Pancreas (tissue), 10 donors: ENCODE data around the gene C1orf74. TPM values are rescaled to one million over a fixed set of nuclear protein-coding genes. Genes with fewer than 3 reads are reported as not detected.

Source experiments
- ATAC-seq, 4 donors: fragments of 200-7000 bp; cut with Tn5 transposase; one replicate each; pipeline versions ENCODE4 v1.8.0 to v1.9.1; 2020; ENCODE audit warnings: mild to moderate bottlenecking in 4 of 4, moderate library complexity in 4 of 4
- DNase-seq, 6 donors: peaks; one replicate each; pipeline ENCODE4 v3.0.0-alpha.2; 2020
- FAIRE-seq: peaks from 2 replicates; lab custom pipeline; 2012; peaks lifted over from hg19 to GRCh38; lab: Jason Lieb, UNC
- H3K27ac ChIP-seq, 4 donors: fragments of 200-600 bp; sonication (generic); 1 replicate in 3 of 4; 2 replicates in 1 of 4; pipeline versions ENCODE4 v1.5.0 to v1.8.0; 2020
- H3K27me3 ChIP-seq, 4 donors: fragments of 200-600 bp; one replicate each; pipeline ENCODE4 v1.8.0; 2021
- H3K36me3 ChIP-seq, 3 donors: fragments of 200-600 bp; sonication (generic) in 1 of 3; one replicate each; pipeline versions ENCODE4 v1.5.0 to v1.8.0; 2020 to 2021
- H3K4me1 ChIP-seq, 3 donors: fragments of 200-600 bp; one replicate each; pipeline ENCODE4 v1.8.0; 2021
- H3K4me3 ChIP-seq, 4 donors: fragments of 200-600 bp; sonication (generic) in 2 of 4; one replicate each; pipeline versions ENCODE4 v1.5.0 to v1.8.0; 2020 to 2021
- H3K9me3 ChIP-seq, 4 donors: fragments of 200-600 bp; one replicate each; pipeline ENCODE4 v1.8.0; 2021
- WGBS, 2 donors: extraction: QIAGEN DNeasy Blood & Tissue Kit; methylation state at CpG; one replicate each; pipeline ENCODE4 v1.1.7; 2013; 5-methylcytosine and 5-hydroxymethylcytosine counted together
- intact Hi-C, 3 donors: fragments of 100-400 bp; cut with DNase I; formaldehyde crosslinking; loops; one replicate each; pipeline versions ENCODE4 v1.11.1 to v1.14.2; 2022
- polyA plus RNA-seq, 2 donors: library from polyadenylated mRNA; stranded (reverse); fragments of 200-250 nt; gene quantifications; one replicate each; pipeline ENCODE4 v1.2.3, GENCODE V29; 2013
- total RNA-seq, 6 donors: library from RNA; stranded (reverse); fragmentation: NEBNext Ultra II Directional in 4 of 6; extraction: Animal tissue kit (Norgen Biotek cat#: 25700) in 4 of 6; gene quantifications; one replicate each; pipeline versions ENCODE4 v1.2.1 to v1.2.4, GENCODE V29; 2021 to 2023
- TF ChIP-seq, protein P1 (sequence below), 4 donors: fragments of 200-600 bp; sonication (generic) in 3 of 4; IDR thresholded peaks; one replicate each; pipeline versions ENCODE4 v1.5.0 to v1.8.0; 2021; ENCODE audit warnings: antibody characterized with exemption in 4 of 4
- donor health status: healthy with polysubstance abuse.
- donor health status: DM: no; HTN: no; CAD: no; lungs with moderate emphysema.
- donor health status: DM: no; HTN: no; CAD: no.
- donor health status: control.
- donor health status: control.
- donor health status: Bipolar disorder and iron deficiency.
- donor health status: DM: yes; HTN: yes; CAD: no.
- donor health status: DM: no; HTN: no; CAD: no.
- donor health status: DM: no; HTN: no; CAD: no.
- donor health status: DM: yes; HTN: yes; CAD: no.

The C1orf74 gene
- total and polyA plus RNA-seq, 8 donors, result 0.39 to 1.2 (median 0.82) TPM

DNA sequence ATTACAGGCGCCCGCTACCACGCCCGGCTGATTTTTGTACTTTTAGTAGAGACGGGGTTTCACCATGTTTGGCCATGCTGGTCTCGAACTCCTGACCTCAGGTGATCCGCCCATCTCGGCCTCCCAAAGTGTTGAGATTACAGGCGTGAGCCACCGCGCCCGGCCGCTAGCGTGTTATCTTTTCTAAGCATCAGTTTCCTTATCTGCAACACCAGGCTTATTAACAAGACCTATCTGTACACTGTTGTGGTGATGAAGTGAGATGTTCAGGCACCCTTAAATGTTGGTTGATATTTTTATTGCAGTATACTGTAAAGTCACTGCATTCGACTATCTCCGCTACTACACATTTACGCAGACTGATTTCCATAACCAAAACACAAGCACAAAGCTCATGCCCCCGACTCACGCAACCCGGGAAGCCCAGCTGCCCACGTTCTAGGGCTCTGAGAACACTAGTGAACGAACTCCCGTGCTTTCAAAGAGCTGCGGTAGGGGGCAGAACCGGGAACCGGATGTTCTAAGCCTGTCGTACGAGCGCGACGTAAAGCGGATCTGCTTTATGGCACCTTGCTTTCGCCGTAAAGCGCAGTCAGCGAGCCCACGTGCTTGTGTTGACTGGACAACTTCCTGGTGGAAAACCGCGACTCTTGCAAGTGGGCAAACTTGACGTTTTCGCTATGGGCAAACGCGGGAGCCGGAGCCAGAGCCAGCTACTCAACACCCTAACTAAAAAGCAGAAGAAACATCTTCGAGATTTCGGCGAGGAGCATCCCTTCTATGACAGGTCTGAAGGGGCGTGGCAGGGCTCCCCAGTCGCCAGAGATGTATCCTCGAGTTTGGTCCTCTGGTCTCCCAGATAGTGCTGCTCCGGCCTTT is 43.3 kb upstream of the C1orf74 start, which contains the start of gene UTP25:
TSS of gene UTP25 (plus strand) at position 589 of the 879 bp plus-strand sequence. CDS start at position 681, 92 bp downstream.
- H3K9me3 ChIP-seq, result no peaks in the 10 kb centered on the region
- peak; percentile 76 for FAIRE-seq
- no peaks in the 10 kb centered on the region for H3K27me3 ChIP-seq
- intact Hi-C loops, result no loop called here
- peak; percentile 87 to 95 (median 92) for DNase-seq
- peaks cover 0 to 20% (median 0%) of the 10 kb centered on the region in 3 donors for H3K36me3 ChIP-seq
- WGBS, 2 donors, result 17 to 19% methylated on average over 51 of the region's 51 CpGs
- TF ChIP-seq, protein P1, sequence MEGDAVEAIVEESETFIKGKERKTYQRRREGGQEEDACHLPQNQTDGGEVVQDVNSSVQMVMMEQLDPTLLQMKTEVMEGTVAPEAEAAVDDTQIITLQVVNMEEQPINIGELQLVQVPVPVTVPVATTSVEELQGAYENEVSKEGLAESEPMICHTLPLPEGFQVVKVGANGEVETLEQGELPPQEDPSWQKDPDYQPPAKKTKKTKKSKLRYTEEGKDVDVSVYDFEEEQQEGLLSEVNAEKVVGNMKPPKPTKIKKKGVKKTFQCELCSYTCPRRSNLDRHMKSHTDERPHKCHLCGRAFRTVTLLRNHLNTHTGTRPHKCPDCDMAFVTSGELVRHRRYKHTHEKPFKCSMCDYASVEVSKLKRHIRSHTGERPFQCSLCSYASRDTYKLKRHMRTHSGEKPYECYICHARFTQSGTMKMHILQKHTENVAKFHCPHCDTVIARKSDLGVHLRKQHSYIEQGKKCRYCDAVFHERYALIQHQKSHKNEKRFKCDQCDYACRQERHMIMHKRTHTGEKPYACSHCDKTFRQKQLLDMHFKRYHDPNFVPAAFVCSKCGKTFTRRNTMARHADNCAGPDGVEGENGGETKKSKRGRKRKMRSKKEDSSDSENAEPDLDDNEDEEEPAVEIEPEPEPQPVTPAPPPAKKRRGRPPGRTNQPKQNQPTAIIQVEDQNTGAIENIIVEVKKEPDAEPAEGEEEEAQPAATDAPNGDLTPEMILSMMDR (IDR thresholded peaks at IDR 0.05), result peak; percentile 46 to 58 (median 50)
- H3K4me1 ChIP-seq, result peaks cover 0 to 10% (median 8%) of the 10 kb centered on the region in 3 donors
- H3K4me3 ChIP-seq, result peak within 1 kb of the TSS; percentile 68 to 80 (median 76)
- peak within 1 kb of the TSS; percentile 22 to 69 (median 48) for H3K27ac ChIP-seq
- peak; percentile 96 to 99 (median 98) for ATAC-seq

DNA sequence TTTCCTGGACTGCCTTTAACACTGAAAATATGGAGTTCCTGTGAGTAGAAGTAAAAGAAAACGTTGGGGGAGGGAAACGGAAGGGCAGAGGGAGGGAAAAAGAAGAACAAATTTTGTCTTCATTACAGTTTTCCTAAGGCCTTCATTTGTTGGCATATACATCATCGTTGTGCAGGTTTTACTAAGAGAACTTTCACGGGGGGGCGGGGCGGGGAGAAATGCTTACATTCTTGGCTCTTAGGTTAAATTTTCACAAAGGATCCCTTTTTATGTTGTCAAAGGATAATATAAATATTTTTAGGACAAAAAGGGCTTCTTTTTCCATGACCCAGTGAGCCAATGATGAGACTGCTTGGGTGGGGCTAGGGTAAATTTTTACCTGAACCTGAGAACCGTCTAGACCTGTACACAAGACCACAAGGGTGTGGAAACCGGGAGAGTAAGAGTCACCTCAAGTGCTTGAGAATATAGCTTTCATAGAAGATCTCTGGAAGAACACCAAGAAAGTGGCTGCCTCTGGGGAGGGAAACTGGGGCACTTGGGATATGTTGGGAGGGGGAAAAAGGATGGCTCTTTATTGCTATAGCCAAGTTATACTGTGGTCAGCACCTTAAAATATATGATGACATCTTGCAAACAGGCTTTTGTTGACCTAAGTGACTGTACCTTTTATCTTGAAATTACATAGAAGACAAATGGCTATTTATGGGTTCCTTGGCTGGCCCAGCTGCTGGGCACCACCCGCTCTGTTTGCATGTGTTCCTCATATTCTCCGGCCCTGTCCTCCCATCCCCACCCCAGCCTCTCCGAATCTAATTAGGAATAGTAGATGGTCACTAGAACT is 41.5 kb upstream of the C1orf74 start:
- 56 to 67% methylated on average over 11 of the region's 11 CpGs for WGBS, 2 donors

DNA sequence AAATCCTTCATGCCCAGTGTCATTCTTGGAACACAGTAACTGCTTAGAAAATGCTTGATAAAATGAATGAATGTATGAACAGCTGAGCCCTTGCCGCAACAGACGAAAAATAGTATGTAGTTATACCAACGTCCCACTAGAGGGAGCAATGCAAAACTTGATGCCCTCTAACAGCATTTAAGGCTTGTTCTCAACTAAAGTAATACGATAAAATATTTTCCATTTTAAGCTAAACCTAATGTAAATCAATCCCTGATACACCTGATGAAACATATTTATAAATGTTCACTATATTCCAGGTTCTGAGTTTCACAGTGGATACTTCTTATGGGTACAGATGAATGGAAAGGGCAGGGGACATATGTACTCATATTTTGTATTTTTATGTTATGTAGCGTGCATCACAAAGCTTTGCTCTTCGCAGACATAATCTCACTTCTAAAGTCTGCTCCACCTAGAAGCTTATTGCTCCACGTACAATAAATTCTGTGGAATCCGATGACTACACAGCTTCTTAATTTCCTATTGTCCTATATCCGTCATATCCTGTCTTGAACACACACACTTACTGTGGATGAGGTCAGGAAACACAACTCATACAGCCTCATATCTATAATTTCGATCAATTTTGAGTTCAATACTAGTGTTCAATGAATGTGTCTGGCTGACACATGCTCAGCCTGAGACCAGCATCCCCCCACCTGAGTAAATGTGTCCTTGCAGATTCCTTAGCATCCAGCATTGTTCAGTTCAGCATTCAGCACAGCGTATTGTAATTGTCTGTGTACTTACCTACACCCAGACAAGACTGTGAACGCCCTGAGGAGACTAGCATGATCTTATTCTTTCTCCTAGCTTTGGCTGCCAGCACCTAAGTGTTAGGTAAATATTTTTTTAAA is 39.0 kb upstream of the C1orf74 start:
- Histone ChIP-seq H3K27ac (no peak overlapping the region), H3K27me3 (no peaks in the 10 kb centered on the region), H3K36me3 (no peaks in the 10 kb centered on the region), H3K9me3 (no peaks in the 10 kb centered on the region), H3K4me3 (no peak overlapping the region), H3K4me1 (peaks cover 0 to 4% (median 0%) of the 10 kb centered on the region in 3 donors)
- TF ChIP-seq, protein P1 (IDR thresholded peaks at IDR 0.05), result peak; percentile 30 to 77 (median 49)
- peak; percentile 45 for FAIRE-seq
- 29 to 35% methylated on average over 12 of the region's 12 CpGs for WGBS, 2 donors
- peak; percentile 29 to 64 (median 56) for ATAC-seq
- intact Hi-C loops, result no loop called here
- DNase-seq, result no peak

More for the DNA sequence above, 41.5 kb upstream of the C1orf74 start:
- H3K4me1 ChIP-seq, result peaks cover 0 to 10% (median 8%) of the 10 kb centered on the region in 3 donors
- intact Hi-C loops, result no loop called here
- peaks cover 0 to 2% (median 0%) of the 10 kb centered on the region in 3 donors for H3K36me3 ChIP-seq
- H3K27me3 ChIP-seq, result no peaks in the 10 kb centered on the region
- DNase-seq, result no peak
- TF ChIP-seq, protein P1 (IDR thresholded peaks at IDR 0.05), result no peak
- no peak overlapping the region for H3K4me3 ChIP-seq
- no peak for FAIRE-seq
- H3K9me3 ChIP-seq, result no peaks in the 10 kb centered on the region
- H3K27ac ChIP-seq, result no peak overlapping the region
- no peak for ATAC-seq

DNA sequence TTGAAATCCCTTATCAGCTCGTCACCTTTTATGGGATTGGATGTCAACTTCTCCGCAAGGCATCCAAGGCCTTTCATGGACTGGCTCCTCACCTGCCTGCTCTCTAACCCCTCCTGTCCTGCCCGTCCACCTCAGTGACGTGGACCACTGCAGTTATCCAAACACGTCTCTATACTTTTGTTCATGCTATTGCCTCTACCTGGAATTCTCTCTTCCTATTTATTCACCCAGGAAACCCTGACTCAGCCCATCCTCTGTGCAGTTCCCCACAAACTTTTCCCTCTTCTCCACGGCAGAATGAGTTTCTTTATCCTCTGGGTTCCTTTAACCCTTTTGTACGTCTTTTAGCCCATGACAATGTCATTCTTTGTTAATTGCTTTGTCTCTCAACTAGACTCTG is 38.3 kb upstream of the C1orf74 start:
- DNase-seq, result no peak
- Histone ChIP-seq H3K27ac (no peak overlapping the region), H3K4me1 (peaks cover 0 to 4% (median 0%) of the 10 kb centered on the region in 3 donors), H3K4me3 (no peak overlapping the region), H3K36me3 (no peaks in the 10 kb centered on the region), H3K9me3 (no peaks in the 10 kb centered on the region), H3K27me3 (no peaks in the 10 kb centered on the region)
- FAIRE-seq, result no peak
- ATAC-seq, result no peak
- 31 to 34% methylated on average over 7 of the region's 7 CpGs for WGBS, 2 donors
- intact Hi-C loops, result no loop called here
- TF ChIP-seq, protein P1 (IDR thresholded peaks at IDR 0.05), result no peak
